T-cell (primary cell): ENCODE data around the gene GPR42. TPM values are rescaled to one million over a fixed set of nuclear protein-coding genes. Genes with fewer than 3 reads are reported as not detected.
A peak's percentile ranks its signal among the peaks of the same experiment; 100 is the strongest.
"Not testable (repeated sequence)": the region's sequence is repeated elsewhere in the genome, so short reads cannot be mapped to it uniquely, and the experiment has no call there.

Source experiments
- ATAC-seq, 4 experiments: fragments of 200-7000 bp in 3 of 4; fragments of 150-1000 bp in 1 of 4; cut with Tn5 transposase; replicated peaks in 1 of 4; 1 replicate in 3 of 4; 2 replicates in 1 of 4; pipeline ENCODE4 v1.10.0; 2021; ENCODE audit warnings: moderate library complexity in 3 of 4, mild to moderate bottlenecking in 2 of 4, moderate number of reproducible peaks in 1 of 4
- CTCF ChIA-PET, 2 donors: fragments of 300-600 bp; sonication (Branson Sonifier 250); formaldehyde crosslinking; loops; one replicate each; lab custom pipeline; 2022; ENCODE audit warnings: antibody characterized with exemption in 2 of 2; lab: Charles Lee
- POLR2A ChIA-PET, 2 donors: fragments of 300-600 bp; sonication (Branson Sonifier 250); formaldehyde crosslinking; loops; one replicate each; lab custom pipeline; 2022; ENCODE audit warnings: antibody characterized with exemption in 2 of 2; lab: Charles Lee
- DNase-seq, 35 experiments: peaks; one replicate each; pipeline versions ENCODE4 v3.0.0 to v3.0.0-alpha.2; 2013 to 2023
- H3K27ac ChIP-seq: one replicate; pipeline ENCODE4 v1.5.1; 2013; ENCODE audit warnings: low read length
- H3K27me3 ChIP-seq, 2 experiments: replicated peaks in 1 of 2; 1 replicate in 1 of 2; 2 replicates in 1 of 2; pipeline versions ENCODE4 v1.6.1 to v1.7.0; 2013; ENCODE audit warnings: low read length in 1 of 2, mixed read lengths in 1 of 2; ENCODE audit not compliant: control insufficient read depth in 2 of 2, insufficient read depth in 2 of 2; ENCODE audit errors: extremely low read depth in 1 of 2
- H3K36me3 ChIP-seq, 2 donors: 1 replicate in 1 of 2; 2 replicates in 1 of 2; pipeline versions ENCODE4 v1.6.1 to v1.7.0; 2013; ENCODE audit warnings: low read length in 1 of 2; ENCODE audit not compliant: control insufficient read depth in 2 of 2, insufficient read depth in 1 of 2; ENCODE audit errors: extremely low read depth in 1 of 2
- H3K4me1 ChIP-seq, 2 experiments: 1 replicate in 1 of 2; 2 replicates in 1 of 2; pipeline versions ENCODE4 v1.6.1 to v1.7.0; 2013; ENCODE audit warnings: low read length in 2 of 2, mixed read lengths in 1 of 2; ENCODE audit not compliant: insufficient read depth in 2 of 2, control insufficient read depth in 1 of 2; ENCODE audit errors: extremely low read depth in 1 of 2
- H3K4me3 ChIP-seq, 2 donors: 1 replicate in 1 of 2; 2 replicates in 1 of 2; pipeline versions ENCODE4 v1.5.1 to v1.7.0; 2013; ENCODE audit warnings: mild to moderate bottlenecking in 2 of 2, low read length in 1 of 2, moderate library complexity in 1 of 2; ENCODE audit not compliant: control insufficient read depth in 1 of 2; ENCODE audit errors: extremely low read depth in 1 of 2
- H3K9me3 ChIP-seq: 2 replicates; pipeline ENCODE4 v1.7.0; 2013
- H3K27ac Mint-ChIP-seq, 2 donors: one replicate each; pipeline ENCODE4 v1.8.0; 2020 to 2021; ENCODE audit warnings: mild to moderate bottlenecking in 2 of 2, mixed read lengths in 2 of 2
- H3K27me3 Mint-ChIP-seq, 2 donors: one replicate each; pipeline ENCODE4 v1.8.0; 2021 to 2022; ENCODE audit warnings: mixed read lengths in 2 of 2
- H3K36me3 Mint-ChIP-seq: one replicate; pipeline ENCODE4 v1.8.0; 2021; ENCODE audit warnings: mixed read lengths
- H3K4me1 Mint-ChIP-seq, 3 donors: one replicate each; pipeline ENCODE4 v1.8.0; 2020 to 2022; ENCODE audit warnings: mixed read lengths in 3 of 3, mild to moderate bottlenecking in 1 of 3
- H3K4me3 Mint-ChIP-seq, 3 donors: one replicate each; pipeline ENCODE4 v1.8.0; 2020 to 2022; ENCODE audit warnings: mild to moderate bottlenecking in 3 of 3, mixed read lengths in 3 of 3, moderate library complexity in 3 of 3
- H3K9me3 Mint-ChIP-seq, 3 donors: one replicate each; pipeline ENCODE4 v1.8.0; 2020 to 2022; ENCODE audit warnings: mixed read lengths in 3 of 3
- WGBS: methylation state at CpG from one replicate; pipeline ENCODE4 v1.1.5; 2013; ENCODE audit warnings: missing lambda C conversion rate; ENCODE audit not compliant: insufficient coverage; 5-methylcytosine and 5-hydroxymethylcytosine counted together
- total RNA-seq, 35 experiments: library from RNA in 6 of 35; stranded (reverse) in 6 of 35; fragments of 120-200 nt in 1 of 35; gene quantifications; one replicate each; pipeline versions ENCODE4 v1.2.1 to v1.2.4 and lab custom pipeline; 2013 to 2026

GPR42 gene
- total RNA-seq, 5 donors from 2014 or later (not counting 1 experiment from before 2014, with no cell fraction given): not detected

GRCh38 chr19:35399948-35400772, 29.3 kb downstream of the GPR42 start:
- ChIA-PET CTCF (no interaction called here), POLR2A (no interaction called here)
- Histone ChIP-seq H3K36me3 (no peaks in the 10 kb centered on the region), H3K27ac (no peak overlapping the region), H3K9me3 (no peaks in the 10 kb centered on the region), H3K27me3 (peaks cover 0 to 10% of the 10 kb centered on the region in 2 experiments), H3K4me1 (no peaks in the 10 kb centered on the region), H3K4me3 (no peak overlapping the region)
- DNase-seq (no peak), ATAC-seq (no peak)
- Mint-ChIP-seq H3K36me3 (no peaks in the 10 kb centered on the region), H3K9me3 (no peaks in the 10 kb centered on the region), H3K27ac (no peak overlapping the region), H3K4me1 (peaks cover 0 to 2% (median 0%) of the 10 kb centered on the region in 3 donors), H3K4me3 (no peak overlapping the region), H3K27me3 (peaks cover 3% of the 10 kb centered on the region in 2 donors)
- 75% methylated on average over 4 of the region's 10 CpGs for WGBS

- no peak overlapping the region for H3K27ac Mint-ChIP-seq
- H3K27me3 ChIP-seq: peaks cover 0 to 10% of the 10 kb centered on the region in 2 experiments
- POLR2A ChIA-PET: no interaction called here
- H3K27me3 Mint-ChIP-seq: peaks cover 3% of the 10 kb centered on the region in 2 donors
- no peak overlapping the region for H3K4me3 ChIP-seq
- H3K4me1 Mint-ChIP-seq: peaks cover 0 to 2% (median 0%) of the 10 kb centered on the region in 3 donors
- no peaks in the 10 kb centered on the region for H3K36me3 ChIP-seq
- H3K4me1 ChIP-seq: no peaks in the 10 kb centered on the region
- CTCF ChIA-PET: no interaction called here
- no peaks in the 10 kb centered on the region for H3K36me3 Mint-ChIP-seq
- H3K9me3 ChIP-seq: no peaks in the 10 kb centered on the region
- DNase-seq (no peak), ATAC-seq (no peak)
- 96% methylated on average over 6 of the region's 7 CpGs for WGBS
- H3K9me3 Mint-ChIP-seq: no peaks in the 10 kb centered on the region
- H3K4me3 Mint-ChIP-seq: no peak overlapping the region
- no peak overlapping the region for H3K27ac ChIP-seq
Measured at GRCh38 chr19:35400773-35401100, 29.9 kb downstream of the GPR42 start.

GRCh38 chr19:35401416-35401815, 30.5 kb downstream of the GPR42 start:
- DNase-seq, H3K36me3 ChIP-seq, POLR2A ChIA-PET, H3K27ac ChIP-seq, H3K4me1 Mint-ChIP-seq, H3K4me1 ChIP-seq, ATAC-seq, H3K9me3 Mint-ChIP-seq, CTCF ChIA-PET, H3K36me3 Mint-ChIP-seq, H3K4me3 ChIP-seq, H3K27me3 Mint-ChIP-seq, H3K9me3 ChIP-seq, H3K4me3 Mint-ChIP-seq: not testable (repeated sequence)
- peak overlapping the region in 1 of 2 donors; percentile 28 for H3K27ac Mint-ChIP-seq
- peaks cover 0 to 12% of the 10 kb centered on the region in 2 experiments for H3K27me3 ChIP-seq
- 73% methylated on average over 3 of the region's 9 CpGs for WGBS

- Mint-ChIP-seq H3K27ac (no peak overlapping the region), H3K36me3 (no peaks in the 10 kb centered on the region), H3K27me3 (peaks cover 3 to 8% of the 10 kb centered on the region in 2 donors), H3K4me1 (peaks cover 0 to 2% (median 0%) of the 10 kb centered on the region in 3 donors), H3K4me3 (no peak overlapping the region), H3K9me3 (no peaks in the 10 kb centered on the region)
- peak in 4 of 35 experiments; percentile 5 to 18 (median 10) for DNase-seq
- Histone ChIP-seq H3K4me3 (no peak overlapping the region), H3K4me1 (no peaks in the 10 kb centered on the region), H3K9me3 (no peaks in the 10 kb centered on the region), H3K27me3 (peaks cover 0 to 9% of the 10 kb centered on the region in 2 experiments), H3K36me3 (no peaks in the 10 kb centered on the region), H3K27ac (no peak overlapping the region)
- ChIA-PET CTCF (interaction anchor here in 1 of 2 donors (0.6 kb wide), 1 partner anchor 249 kb away, joined by 5 read pairs; no protein-coding TSS in a partner anchor), POLR2A (no interaction called here)
- WGBS: 84% methylated on average over 7 of the region's 8 CpGs
- peak in 1 of 4 experiments; percentile 20 for ATAC-seq
Measured at GRCh38 chr19:35403116-35403760, 32.4 kb downstream of the GPR42 start.

- ChIA-PET POLR2A (no interaction called here), CTCF (interaction anchor here in 1 of 2 donors (0.7 kb wide), 1 partner anchor 27 kb away, joined by 3 read pairs; no protein-coding TSS in a partner anchor)
- Histone ChIP-seq H3K4me1 (no peaks in the 10 kb centered on the region), H3K27me3 (peaks cover 0 to 8% of the 10 kb centered on the region in 2 experiments), H3K4me3 (no peak overlapping the region), H3K36me3 (no peaks in the 10 kb centered on the region), H3K27ac (no peak overlapping the region), H3K9me3 (no peaks in the 10 kb centered on the region)
- Mint-ChIP-seq H3K27ac (no peak overlapping the region), H3K36me3 (no peaks in the 10 kb centered on the region), H3K4me3 (no peak overlapping the region), H3K4me1 (peaks cover 0 to 2% (median 0%) of the 10 kb centered on the region in 3 donors), H3K27me3 (peaks cover 2 to 10% of the 10 kb centered on the region in 2 donors), H3K9me3 (no peaks in the 10 kb centered on the region)
- ATAC-seq: no peak
- no peak for DNase-seq
- WGBS: 73% methylated on average over 7 of the region's 11 CpGs
Measured at GRCh38 chr19:35404879-35405622, 34.2 kb downstream of the GPR42 start.

GRCh38 chr19:35407619-35408018, 36.8 kb downstream of the GPR42 start:
- Histone ChIP-seq H3K9me3 (no peaks in the 10 kb centered on the region), H3K27me3 (peaks cover 0 to 9% of the 10 kb centered on the region in 2 experiments), H3K27ac (no peak overlapping the region), H3K36me3 (no peaks in the 10 kb centered on the region), H3K4me1 (no peaks in the 10 kb centered on the region), H3K4me3 (no peak overlapping the region)
- H3K27me3 Mint-ChIP-seq: peaks cover 8 to 14% of the 10 kb centered on the region in 2 donors
- H3K9me3 Mint-ChIP-seq: no peaks in the 10 kb centered on the region
- H3K4me1 Mint-ChIP-seq: peaks cover 0 to 2% (median 0%) of the 10 kb centered on the region in 3 donors
- no peak overlapping the region for H3K27ac Mint-ChIP-seq
- ChIA-PET CTCF (interaction anchor here in 1 of 2 donors (0.5 to 0.6 kb wide), 2 partner anchors 10 to 64 kb away, joined by 3 read pairs; no protein-coding TSS in a partner anchor), POLR2A (no interaction called here)
- DNase-seq (no peak), ATAC-seq (no peak)
- H3K4me3 Mint-ChIP-seq: no peak overlapping the region
- H3K36me3 Mint-ChIP-seq: no peaks in the 10 kb centered on the region
- WGBS: 88% methylated on average over 5 of the region's 6 CpGs
